HepG2 (cell line): Measurements from ENCODE around the gene ANKIB1. TPM values are rescaled to one million over a fixed set of nuclear protein-coding genes. Genes with fewer than 3 reads are reported as not detected.
A peak's percentile ranks its signal among the peaks of the same experiment; 100 is the strongest.

Experiments
- ARID2 ChIP-seq: sonication (generic); formaldehyde crosslinking; IDR thresholded peaks from 2 replicates; pipeline ENCODE4 v1.8.1; 2022; ENCODE audit warnings: mild to moderate bottlenecking, missing genetic modification reagents, borderline replicate concordance
- BCL6 ChIP-seq: IDR thresholded peaks from 2 replicates; pipeline ENCODE4 v1.6.1; 2016; ENCODE audit warnings: missing genetic modification reagents, missing compliant biosample characterization
- CC2D1A ChIP-seq: sonication (generic); formaldehyde crosslinking; IDR thresholded peaks from 2 replicates; pipeline ENCODE4 v1.8.1; 2023; ENCODE audit warnings: mild to moderate bottlenecking, missing genetic modification reagents
- FOXK2 ChIP-seq: fragments of 450-650 bp; IDR thresholded peaks from 2 replicates; pipeline ENCODE4 v1.6.1; 2016
- KDM4B ChIP-seq: sonication (generic); formaldehyde crosslinking; IDR thresholded peaks from 2 replicates; pipeline ENCODE4 v1.4.0; 2020; ENCODE audit warnings: missing genetic modification reagents
- MIXL1 ChIP-seq: IDR thresholded peaks from 2 replicates; pipeline ENCODE4 v1.6.1; 2016
- MXD4 ChIP-seq: IDR thresholded peaks from 2 replicates; pipeline ENCODE4 v1.6.1; 2016; ENCODE audit warnings: mild to moderate bottlenecking, missing biosample characterization, missing genetic modification reagents
- NFIB ChIP-seq: sonication (generic); formaldehyde crosslinking; IDR thresholded peaks from 2 replicates; pipeline ENCODE4 v1.9.0; 2021; ENCODE audit warnings: missing genetic modification reagents, mild to moderate bottlenecking, borderline replicate concordance
- PHF5A ChIP-seq: IDR thresholded peaks from one replicate; pipeline ENCODE4 v1.6.1; 2018; ENCODE audit warnings: low read depth, missing genetic modification reagents; ENCODE audit not compliant: unreplicated experiment
- POLR2G ChIP-seq: fragments of 200-400 bp; formaldehyde crosslinking; IDR thresholded peaks from 2 replicates; pipeline ENCODE4 v1.6.1; 2018; ENCODE audit warnings: mild to moderate bottlenecking, low read depth, low read length, moderate library complexity
- REPIN1 ChIP-seq: sonication (generic); formaldehyde crosslinking; IDR thresholded peaks from 2 replicates; pipeline ENCODE4 v1.8.0; 2022; ENCODE audit warnings: missing genetic modification reagents, low read depth, mild to moderate bottlenecking, borderline replicate concordance
- SP2 ChIP-seq: sonication (generic); formaldehyde crosslinking; IDR thresholded peaks from 2 replicates; pipeline ENCODE4 v1.5.1; 2020; ENCODE audit warnings: mild to moderate bottlenecking, missing genetic modification reagents
- SP5 ChIP-seq: IDR thresholded peaks from 2 replicates; pipeline ENCODE4 v1.6.1; 2016; ENCODE audit warnings: low read depth, borderline replicate concordance
- SRSF1 ChIP-seq: fragments of 200-400 bp; formaldehyde crosslinking; optimal IDR thresholded peaks from 2 replicates; pipeline ENCODE3; 2017; ENCODE audit warnings: mild to moderate bottlenecking, low read depth, low read length, moderate library complexity
- THYN1 ChIP-seq: sonication (generic); formaldehyde crosslinking; IDR thresholded peaks from 2 replicates; pipeline ENCODE4 v1.8.1; 2023; ENCODE audit warnings: low read depth, mild to moderate bottlenecking, moderate library complexity, missing genetic modification reagents, borderline replicate concordance
- ZC3H13 ChIP-seq: sonication (generic); formaldehyde crosslinking; IDR thresholded peaks from 2 replicates; pipeline ENCODE4 v1.8.1; 2023; ENCODE audit warnings: mild to moderate bottlenecking, missing genetic modification reagents, moderate library complexity
- ZFP36L1 ChIP-seq: sonication (generic); formaldehyde crosslinking; IDR thresholded peaks from 2 replicates; pipeline ENCODE4 v1.8.0; 2022; ENCODE audit warnings: mild to moderate bottlenecking, missing genetic modification reagents, moderate library complexity
- ZFYVE20 ChIP-seq: sonication (generic); formaldehyde crosslinking; IDR thresholded peaks from 2 replicates; pipeline ENCODE4 v1.8.0; 2023; ENCODE audit warnings: low read depth, mild to moderate bottlenecking, moderate library complexity, missing genetic modification reagents, borderline replicate concordance
- ZNF17 ChIP-seq: sonication (generic); formaldehyde crosslinking; IDR thresholded peaks from 2 replicates; pipeline ENCODE4 v1.5.0; 2020; ENCODE audit warnings: mild to moderate bottlenecking, missing genetic modification reagents
- ZNF235 ChIP-seq: sonication (generic); formaldehyde crosslinking; IDR thresholded peaks from 2 replicates; pipeline ENCODE4 v1.8.1; 2023; ENCODE audit warnings: mild to moderate bottlenecking, missing genetic modification reagents, borderline replicate concordance
- ZNF570 ChIP-seq: sonication (generic); formaldehyde crosslinking; IDR thresholded peaks from 2 replicates; pipeline ENCODE4 v1.4.0; 2020; ENCODE audit warnings: mild to moderate bottlenecking, missing genetic modification reagents, borderline replicate concordance
- ZNF616 ChIP-seq: sonication (generic); formaldehyde crosslinking; IDR thresholded peaks from 2 replicates; pipeline ENCODE4 v1.5.0; 2020; ENCODE audit warnings: low read depth, mild to moderate bottlenecking, missing genetic modification reagents
- ZNF768 ChIP-seq: sonication (generic); formaldehyde crosslinking; IDR thresholded peaks from 2 replicates; pipeline ENCODE4 v1.4.0; 2020; ENCODE audit warnings: missing genetic modification reagents
- ZNF788 ChIP-seq: sonication (generic); formaldehyde crosslinking; IDR thresholded peaks from 2 replicates; pipeline ENCODE4 v1.5.0; 2020; ENCODE audit warnings: mild to moderate bottlenecking, missing genetic modification reagents, borderline replicate concordance
- ZZZ3 ChIP-seq: sonication (generic); formaldehyde crosslinking; IDR thresholded peaks from 2 replicates; pipeline ENCODE4 v1.4.0; 2020; ENCODE audit warnings: missing genetic modification reagents, mild to moderate bottlenecking, borderline replicate concordance
- polyA plus RNA-seq, 8 experiments: library from polyadenylated mRNA; depleted of rRNA in 3 of 8; stranded (reverse) in 7 of 8; unstranded in 1 of 8; fragments of >200 nt; fragmentation: Illumina TruSeq in 4 of 8; extraction: Trizol in 4 of 8; gene quantifications; 2 replicates each; pipeline versions ENCODE4 v1.2.1 to v1.2.3, GENCODE V29; 2011 to 2016; ENCODE audit warnings: low read depth in 4 of 8, missing spikeins in 1 of 8, mixed read lengths in 1 of 8; ENCODE audit not compliant: insufficient read depth in 1 of 8
- total RNA-seq, 5 experiments: library from RNA; depleted of rRNA; stranded (reverse); fragments of >200 nt; fragmentation: Illumina TruSeq; extraction: Trizol; gene quantifications; 2 replicates each; pipeline ENCODE4 v1.2.3, GENCODE V29; 2016; ENCODE audit warnings: low read depth in 1 of 5
- TF ChIP-seq, protein P1 (sequence below), 2 experiments: sonication (generic) in 1 of 2; formaldehyde crosslinking in 1 of 2; IDR thresholded peaks; 2 replicates each; pipeline versions ENCODE4 v1.4.0 to v1.6.1; 2018 to 2020; ENCODE audit warnings: missing genetic modification reagents in 2 of 2, borderline replicate concordance in 1 of 2, low read depth in 1 of 2, mild to moderate bottlenecking in 1 of 2, missing biosample characterization in 1 of 2
- TF ChIP-seq, protein P2 (sequence below): sonication (generic); formaldehyde crosslinking; IDR thresholded peaks from 2 replicates; pipeline ENCODE4 v1.8.1; 2022; ENCODE audit warnings: mild to moderate bottlenecking, missing genetic modification reagents
- TF ChIP-seq, protein P3 (sequence below): sonication (generic); formaldehyde crosslinking; IDR thresholded peaks from 2 replicates; pipeline ENCODE4 v1.4.0; 2020; ENCODE audit warnings: mild to moderate bottlenecking, missing genetic modification reagents

ANKIB1 gene
- total and polyA plus RNA-seq, 2 of the 13 experiments (the other 11 are each of a cell fraction or from before 2014, with no cell fraction given): 28.7 to 29.6 TPM

DNA sequence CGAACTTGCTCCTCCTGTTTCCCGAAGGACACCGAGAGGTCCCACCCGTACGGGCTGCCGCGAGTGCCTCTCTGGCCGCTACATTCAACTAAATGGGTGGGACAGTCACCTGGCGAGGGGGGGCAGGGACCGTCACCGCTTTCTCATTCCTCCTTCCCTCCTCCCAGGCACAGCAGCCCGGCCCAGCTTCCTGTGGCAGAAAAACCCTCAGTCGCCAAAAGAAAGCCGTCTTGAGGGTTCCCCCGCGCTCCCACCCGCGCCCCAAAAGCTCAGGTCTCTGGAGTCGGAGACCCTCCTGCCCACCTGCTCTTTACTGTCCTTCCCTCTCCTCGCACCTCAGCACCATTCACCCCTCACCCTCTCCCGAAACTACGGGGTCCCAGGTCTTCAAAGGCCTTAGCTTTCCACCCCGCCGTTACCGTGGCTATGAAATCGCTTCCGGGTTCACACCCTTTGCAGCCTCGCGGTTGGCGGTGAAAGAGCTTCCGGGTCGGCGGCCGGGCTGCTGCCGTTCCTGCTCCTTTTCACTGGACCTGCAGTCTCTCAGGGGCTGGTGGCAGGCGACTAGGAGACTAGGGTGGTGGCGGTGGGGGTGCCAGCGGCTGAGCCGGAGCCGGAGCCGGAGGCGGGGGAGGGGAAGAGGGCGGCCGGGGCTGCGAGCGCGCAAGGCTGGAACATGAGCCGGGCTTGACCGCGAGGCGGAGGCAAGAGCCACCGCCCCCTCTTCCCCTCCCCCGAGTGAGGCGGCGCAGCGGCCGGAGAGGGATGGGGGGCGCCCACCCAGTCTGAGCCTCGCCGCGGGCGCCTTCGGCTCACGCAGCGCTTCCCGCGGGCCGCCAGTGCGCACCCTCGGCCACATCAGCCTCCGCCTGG lies at the start of gene ANKIB1, which contains the start of gene KRIT1 (continued):
- TF ChIP-seq ZFP36L1 (CRISPR knock-in tag): 0 out of 2 replicates have a peak, but pooled peaks have one; percentile 35
- TF ChIP-seq POLR2G: peak; percentile 93
- TF ChIP-seq CC2D1A (CRISPR knock-in tag): no peak
- TF ChIP-seq ARID2 (CRISPR knock-in tag): no peak
- no peak; the same call in 1 of the 2 replicates for TF ChIP-seq ZNF788 (CRISPR knock-in tag)
- no peak for TF ChIP-seq BCL6
- peak; percentile 76 for TF ChIP-seq SP2 (CRISPR knock-in tag)
- TF ChIP-seq MXD4: peak; percentile 24; the same call in 1 of the 2 replicates
- no peak for TF ChIP-seq ZNF616
- peak; percentile 58; the same call in 1 of the 2 replicates for TF ChIP-seq ZFYVE20 (CRISPR knock-in tag)
- TF ChIP-seq SRSF1: peak; percentile 73
- TF ChIP-seq ZZZ3 (CRISPR knock-in tag): peak; percentile 36; the same call in 1 of the 2 replicates
- no peak for TF ChIP-seq THYN1 (CRISPR knock-in tag)
- TF ChIP-seq, protein P1, sequence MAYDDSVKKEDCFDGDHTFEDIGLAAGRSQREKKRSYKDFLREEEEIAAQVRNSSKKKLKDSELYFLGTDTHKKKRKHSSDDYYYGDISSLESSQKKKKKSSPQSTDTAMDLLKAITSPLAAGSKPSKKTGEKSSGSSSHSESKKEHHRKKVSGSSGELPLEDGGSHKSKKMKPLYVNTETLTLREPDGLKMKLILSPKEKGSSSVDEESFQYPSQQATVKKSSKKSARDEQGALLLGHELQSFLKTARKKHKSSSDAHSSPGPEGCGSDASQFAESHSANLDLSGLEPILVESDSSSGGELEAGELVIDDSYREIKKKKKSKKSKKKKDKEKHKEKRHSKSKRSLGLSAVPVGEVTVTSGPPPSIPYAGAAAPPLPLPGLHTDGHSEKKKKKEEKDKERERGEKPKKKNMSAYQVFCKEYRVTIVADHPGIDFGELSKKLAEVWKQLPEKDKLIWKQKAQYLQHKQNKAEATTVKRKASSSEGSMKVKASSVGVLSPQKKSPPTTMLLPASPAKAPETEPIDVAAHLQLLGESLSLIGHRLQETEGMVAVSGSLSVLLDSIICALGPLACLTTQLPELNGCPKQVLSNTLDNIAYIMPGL (CRISPR knock-in tag; IDR thresholded peaks at IDR 0.05; ENCODE audit: borderline replicate concordance in 1 of 2, low read depth in 1 of 2): peak; percentile 13 to 85; a peak in 3 of 4 replicates
- TF ChIP-seq, protein P2, sequence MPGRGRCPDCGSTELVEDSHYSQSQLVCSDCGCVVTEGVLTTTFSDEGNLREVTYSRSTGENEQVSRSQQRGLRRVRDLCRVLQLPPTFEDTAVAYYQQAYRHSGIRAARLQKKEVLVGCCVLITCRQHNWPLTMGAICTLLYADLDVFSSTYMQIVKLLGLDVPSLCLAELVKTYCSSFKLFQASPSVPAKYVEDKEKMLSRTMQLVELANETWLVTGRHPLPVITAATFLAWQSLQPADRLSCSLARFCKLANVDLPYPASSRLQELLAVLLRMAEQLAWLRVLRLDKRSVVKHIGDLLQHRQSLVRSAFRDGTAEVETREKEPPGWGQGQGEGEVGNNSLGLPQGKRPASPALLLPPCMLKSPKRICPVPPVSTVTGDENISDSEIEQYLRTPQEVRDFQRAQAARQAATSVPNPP (CRISPR knock-in tag): no peak
- TF ChIP-seq FOXK2: no peak
- no peak for TF ChIP-seq ZNF768 (CRISPR knock-in tag)
- no peak for TF ChIP-seq SP5
- no peak for TF ChIP-seq ZNF570 (CRISPR knock-in tag)
- TF ChIP-seq ZNF235 (CRISPR knock-in tag): no peak
- TF ChIP-seq REPIN1 (CRISPR knock-in tag): peak; percentile 14; the same call in 1 of the 2 replicates
- TF ChIP-seq NFIB: no peak
- no peak for TF ChIP-seq KDM4B
- TF ChIP-seq, protein P3, sequence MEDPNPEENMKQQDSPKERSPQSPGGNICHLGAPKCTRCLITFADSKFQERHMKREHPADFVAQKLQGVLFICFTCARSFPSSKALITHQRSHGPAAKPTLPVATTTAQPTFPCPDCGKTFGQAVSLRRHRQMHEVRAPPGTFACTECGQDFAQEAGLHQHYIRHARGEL (CRISPR knock-in tag): no peak
- no peak for TF ChIP-seq PHF5A (CRISPR knock-in tag)
- no peak for TF ChIP-seq MIXL1
- no peak for TF ChIP-seq ZNF17 (CRISPR knock-in tag)
- no peak; the same call in 1 of the 2 replicates for TF ChIP-seq ZC3H13 (CRISPR knock-in tag)
